Keratinocyte (primary cell): ENCODE results near the gene ZNF814. TPM values are rescaled to one million over a fixed set of nuclear protein-coding genes. Genes with fewer than 3 reads are reported as not detected.
"Not testable (repeated sequence)": the region's sequence is repeated elsewhere in the genome, so short reads cannot be mapped to it uniquely, and the experiment has no call there.

Experiments
- DNase-seq: peaks from one replicate; pipeline ENCODE4 v3.0.0-alpha.2; 2011; ENCODE audit warnings: low read depth, missing footprints, low spot score
- FAIRE-seq: peaks from 2 replicates; lab custom pipeline; 2011; peaks lifted over from hg19 to GRCh38; lab: Jason Lieb, UNC
- H2AFZ ChIP-seq: 2 replicates; pipeline ENCODE4 v1.6.0; 2012; ENCODE audit warnings: low read length, control low read depth, inconsistent platforms; ENCODE audit not compliant: control insufficient read depth
- H3K27ac ChIP-seq: 2 replicates; pipeline ENCODE4 v1.5.1; 2011; ENCODE audit warnings: low read length; ENCODE audit not compliant: control insufficient read depth, insufficient read depth
- H3K27me3 ChIP-seq: 3 replicates; pipeline ENCODE4 v1.6.0; 2011; ENCODE audit warnings: low read length; ENCODE audit not compliant: control insufficient read depth, insufficient read depth; ENCODE audit errors: extremely low read depth
- H3K36me3 ChIP-seq, 2 experiments: 2 replicates in 1 of 2; 3 replicates in 1 of 2; pipeline ENCODE4 v1.5.1; 2011; ENCODE audit warnings: low read length in 2 of 2, mild to moderate bottlenecking in 1 of 2; ENCODE audit not compliant: control insufficient read depth in 2 of 2, insufficient read depth in 2 of 2; ENCODE audit errors: extremely low read depth in 1 of 2
- H3K4me1 ChIP-seq: 3 replicates; pipeline ENCODE4 v1.5.1; 2011; ENCODE audit warnings: low read length; ENCODE audit not compliant: control insufficient read depth, insufficient read depth; ENCODE audit errors: extremely low read depth
- H3K4me2 ChIP-seq: 3 replicates; pipeline ENCODE4 v1.6.0; 2011; ENCODE audit warnings: low read depth, low read length; ENCODE audit not compliant: control insufficient read depth, insufficient read depth; ENCODE audit errors: extremely low read depth
- H3K4me3 ChIP-seq, 3 experiments: fragments of 200-600 bp in 1 of 3; sonication (generic) in 1 of 3; 2 replicates in 2 of 3; 3 replicates in 1 of 3; pipeline ENCODE4 v1.5.1; 2011 to 2016; ENCODE audit warnings: low read length in 3 of 3, mild to moderate bottlenecking in 3 of 3, control low read depth in 2 of 3, inconsistent platforms in 1 of 3, low read depth in 1 of 3, mixed read lengths in 1 of 3, mixed run types in 1 of 3, moderate library complexity in 1 of 3; ENCODE audit not compliant: control insufficient read depth in 2 of 3, insufficient read depth in 2 of 3; ENCODE audit errors: extremely low read depth in 1 of 3
- H3K79me2 ChIP-seq: 2 replicates; pipeline ENCODE4 v1.6.0; 2012; ENCODE audit warnings: low read length; ENCODE audit not compliant: control insufficient read depth, insufficient read depth
- H3K9ac ChIP-seq: 3 replicates; pipeline ENCODE4 v1.6.0; 2011; ENCODE audit warnings: low read length; ENCODE audit not compliant: control insufficient read depth, insufficient read depth; ENCODE audit errors: extremely low read depth
- H3K9me1 ChIP-seq: 3 replicates; pipeline ENCODE4 v1.6.0; 2011; ENCODE audit warnings: low read length; ENCODE audit not compliant: control insufficient read depth, insufficient read depth; ENCODE audit errors: extremely low read depth
- H3K9me3 ChIP-seq: 2 replicates; pipeline ENCODE4 v1.5.1; 2012; ENCODE audit warnings: low read depth, low read length; ENCODE audit not compliant: control insufficient read depth
- H4K20me1 ChIP-seq: 3 replicates; pipeline ENCODE4 v1.6.0; 2011; ENCODE audit warnings: low read length; ENCODE audit not compliant: control insufficient read depth, insufficient read depth; ENCODE audit errors: extremely low read depth
- CTCF ChIP-seq, 3 experiments: IDR thresholded peaks in 1 of 3; conservative IDR thresholded peaks in 1 of 3; optimal IDR thresholded peaks in 1 of 3; 2 replicates in 2 of 3; 3 replicates in 1 of 3; pipeline versions ENCODE3 to v1.5.1; 2011; ENCODE audit warnings: low read length in 3 of 3, mild to moderate bottlenecking in 3 of 3, moderate library complexity in 2 of 3, control low read depth in 1 of 3, inconsistent platforms in 1 of 3; ENCODE audit not compliant: insufficient read depth in 2 of 3; ENCODE audit errors: extremely low read depth in 1 of 3
- EZH2 ChIP-seq: IDR thresholded peaks from one replicate; pipeline ENCODE4 v1.6.1; 2012; ENCODE audit warnings: inconsistent platforms, mild to moderate bottlenecking, low read length, moderate library complexity
- dilution Hi-C: fragments of 300-500 bp; cut with MboI; formaldehyde crosslinking; loops from one replicate; pipeline ENCODE4 v1.7.0; 2020; ENCODE audit warnings: low sequenced_read_pairs; ENCODE audit not compliant: extremely low pct_ligation_motif_present
- polyA plus RNA-seq, 5 experiments: library from polyadenylated mRNA; depleted of rRNA in 3 of 5; stranded (reverse) in 3 of 5; stranded (forward) in 1 of 5; unstranded in 1 of 5; fragments of >200 nt; gene quantifications; 1 replicate in 1 of 5; 2 replicates in 3 of 5; 3 replicates in 1 of 5; pipeline versions ENCODE4 v1.2.1 to v1.2.3, GENCODE V29; 2011 to 2012; ENCODE audit warnings: missing spikeins in 2 of 5, low read depth in 1 of 5, low replicate concordance in 1 of 5

ZNF814 gene
- polyA plus RNA-seq, 1 donor (not counting 4 experiments of a cell fraction or from before 2014, with no cell fraction given), result 13.8 TPM

- H3K4me1 ChIP-seq, result peaks cover 5% of the 10 kb centered on the region
- no peak for DNase-seq
- H3K9me3 ChIP-seq, result no peaks in the 10 kb centered on the region
- peak overlapping the region; percentile 85 for H3K9ac ChIP-seq
- dilution Hi-C loops, result no loop called here
- no peaks in the 10 kb centered on the region for H3K27me3 ChIP-seq
- H3K4me2 ChIP-seq, result peak overlapping the region; percentile 97
- peaks cover 34% of the 10 kb centered on the region for H3K79me2 ChIP-seq
- peaks cover 9 to 10% of the 10 kb centered on the region in 2 experiments for H3K36me3 ChIP-seq
- no peaks in the 10 kb centered on the region for H4K20me1 ChIP-seq
- H3K4me3 ChIP-seq, result peak overlapping the region; percentile 79 to 94 (median 89)
- H3K9me1 ChIP-seq, result no peaks in the 10 kb centered on the region
- TF ChIP-seq CTCF (optimal IDR thresholded peaks at IDR 0.05 in 1 of 3, IDR thresholded peaks at IDR 0.05 in 1 of 3, conservative IDR thresholded peaks at IDR 0.05 in 1 of 3; ENCODE audit: extremely low read depth in 1 of 3, insufficient read depth in 2 of 3, low read length in 3 of 3) (no peak), EZH2 (no peak)
- peak overlapping the region; percentile 71 for H3K27ac ChIP-seq
- peak overlapping the region; percentile 82 for H2AFZ ChIP-seq
- FAIRE-seq, result no peak
Measured at GRCh38 chr19:57813919-57814504, 74.8 kb downstream of the ZNF814 start.

- H3K9ac ChIP-seq, result peak overlapping the region; percentile 85
- H3K27me3 ChIP-seq, H3K27ac ChIP-seq, H2AFZ ChIP-seq, DNase-seq, H3K4me1 ChIP-seq, dilution Hi-C loops, H3K9me1 ChIP-seq, H4K20me1 ChIP-seq, FAIRE-seq, H3K9me3 ChIP-seq: not testable (repeated sequence)
- peak overlapping the region; percentile 97 for H3K4me2 ChIP-seq
- H3K4me3 ChIP-seq, result peak overlapping the region in 2 of 3 experiments; percentile 79 to 94
- peaks cover 34% of the 10 kb centered on the region for H3K79me2 ChIP-seq
- H3K36me3 ChIP-seq, result peaks cover 11% of the 10 kb centered on the region in 2 experiments
Measured at GRCh38 chr19:57812975-57813820, 75.6 kb downstream of the ZNF814 start.
